GM21423 (cell line): ENCODE measurements around the gene PSD2.
A peak's percentile ranks its signal among the peaks of the same experiment; 100 is the strongest.

ENCODE experiments used
- ATAC-seq: cut with Tn5 transposase; IDR thresholded peaks from one replicate; pipeline ENCODE4 v1.9.1; 2021; ENCODE audit warnings: mild to moderate bottlenecking, moderate library complexity; ENCODE audit not compliant: unreplicated experiment

PSD2 gene

GRCh38 chr5:139835656-139836055 is 40.0 kb downstream of the PSD2 start:
- no peak for ATAC-seq

GRCh38 chr5:139836469-139837208 is 41.0 kb downstream of the PSD2 start:
- no peak for ATAC-seq

- no peak for ATAC-seq
Observed at GRCh38 chr5:139837711-139838380, 42.2 kb downstream of the PSD2 start.

DNA sequence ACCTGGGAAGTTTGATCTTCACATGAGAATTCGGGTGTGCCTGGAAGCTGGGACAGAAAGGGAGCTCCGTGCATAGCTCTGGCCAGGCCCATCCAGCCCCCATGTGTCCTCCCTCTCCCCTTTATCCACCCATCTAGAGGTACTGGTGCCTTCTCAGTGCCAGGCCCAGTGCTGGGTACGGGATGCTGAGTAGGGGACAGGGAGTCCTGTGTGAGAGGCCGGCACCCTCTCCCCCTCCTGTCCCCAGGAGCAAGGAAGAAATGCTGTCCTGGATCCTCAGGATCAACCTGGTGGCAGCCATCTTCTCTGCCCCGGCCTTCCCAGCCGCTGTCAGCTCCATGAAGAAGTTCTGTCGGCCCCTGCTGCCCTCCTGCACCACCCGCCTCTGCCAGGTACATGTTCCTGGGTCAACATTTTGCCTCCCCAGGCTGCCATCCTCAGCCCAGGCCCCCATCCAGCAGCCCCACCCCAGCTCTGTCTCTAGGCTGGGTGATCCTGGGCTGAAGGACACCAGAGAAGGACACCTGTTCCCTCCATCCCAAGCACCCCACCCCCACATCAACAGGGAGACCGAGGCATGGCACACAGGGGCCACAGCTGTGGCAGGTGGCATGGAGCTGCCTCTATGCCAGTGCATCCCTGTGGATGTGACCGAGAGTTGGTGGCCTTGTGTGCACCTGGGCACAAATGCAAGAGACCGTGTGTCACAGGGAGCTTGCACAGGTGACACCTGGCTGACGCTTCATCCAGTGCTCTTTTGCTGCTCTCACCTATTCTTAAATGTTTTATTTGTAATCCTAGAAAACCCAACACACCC is 43.0 kb downstream of the PSD2 start:
- ATAC-seq, result no peak

DNA sequence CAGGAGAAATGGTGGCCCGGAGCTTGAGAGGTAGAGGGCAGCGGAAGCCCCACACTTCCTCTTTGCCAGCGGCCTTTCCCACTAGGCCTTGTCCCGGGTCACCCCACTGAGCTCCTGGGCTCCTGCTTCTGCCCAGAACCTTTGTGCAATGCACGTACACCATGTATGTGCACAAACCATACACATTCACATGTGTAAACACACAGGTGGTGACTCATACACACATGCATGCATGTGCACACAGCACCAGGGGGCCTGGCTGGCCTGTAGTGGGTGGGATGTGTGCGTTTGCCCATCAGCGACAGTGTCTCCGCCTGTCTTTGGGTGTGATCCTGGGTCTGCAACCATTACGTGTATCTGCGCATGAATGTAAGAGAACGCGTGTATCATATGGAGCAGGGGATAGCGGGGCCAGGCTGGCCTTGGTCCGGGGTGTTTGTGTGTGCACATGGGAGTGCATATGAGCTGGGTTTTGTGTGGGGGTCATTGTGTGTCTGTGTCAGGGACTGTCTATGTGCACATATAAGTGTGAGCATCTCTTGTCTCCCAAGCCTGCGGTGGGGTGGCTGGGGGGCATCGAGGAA is 43.7 kb downstream of the PSD2 start:
- ATAC-seq, result no peak

GRCh38 chr5:139839918-139840317 is 44.3 kb downstream of the PSD2 start:
- ATAC-seq, result no peak

GRCh38 chr5:139841549-139841948 is 45.9 kb downstream of the PSD2 start:
- ATAC-seq, result no peak

- no peak for ATAC-seq
Observed at GRCh38 chr5:139842321-139842720, 46.7 kb downstream of the PSD2 start.

GRCh38 chr5:139843991-139844390 is 48.4 kb downstream of the PSD2 start:
- no peak for ATAC-seq

GRCh38 chr5:139844472-139845145 is 49.0 kb downstream of the PSD2 start:
- ATAC-seq, result no peak

DNA sequence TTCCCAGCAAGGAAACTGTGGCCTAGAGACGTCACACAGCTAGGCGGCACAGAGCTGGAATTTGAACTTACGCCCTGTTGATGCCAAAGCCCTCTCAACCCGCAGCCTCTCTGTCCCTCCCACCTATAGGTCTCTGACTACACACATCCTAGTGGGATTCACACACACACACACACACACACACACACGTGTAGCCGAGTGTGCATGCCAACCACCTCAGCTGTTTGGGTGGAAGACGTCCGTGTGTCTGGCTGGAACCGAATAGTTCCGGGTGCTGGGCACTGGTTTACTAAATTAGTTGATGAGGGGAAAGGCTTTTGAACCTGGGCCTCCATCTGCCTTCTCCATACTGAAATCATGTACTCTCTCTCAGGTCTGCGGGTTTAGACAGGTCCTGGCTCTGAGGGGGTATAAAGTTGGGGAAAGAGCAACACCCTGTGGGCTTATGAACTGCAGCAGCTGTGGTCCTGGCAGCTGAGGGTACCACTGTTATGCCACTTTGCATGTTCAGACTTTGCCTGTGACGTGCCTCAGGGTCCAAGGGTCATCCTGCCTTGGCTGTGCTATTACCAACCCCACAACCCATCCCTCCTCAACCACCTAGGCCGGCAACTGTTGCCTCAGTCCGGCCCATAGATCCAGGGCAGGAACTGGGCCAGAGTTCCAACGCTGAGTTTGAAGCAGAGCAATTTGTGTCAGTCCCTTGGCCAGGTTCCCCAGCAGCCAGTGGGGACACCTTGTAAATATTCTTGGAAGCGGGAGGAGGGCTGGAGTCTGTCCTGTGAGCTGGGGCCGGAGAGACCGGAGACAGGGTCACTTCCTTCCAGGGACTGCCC is 50.5 kb downstream of the PSD2 start:
- ATAC-seq, result no peak

GRCh38 chr5:139847091-139847490 is 51.5 kb downstream of the PSD2 start:
- ATAC-seq, result no peak

GRCh38 chr5:139847790-139848507 is 52.3 kb downstream of the PSD2 start:
- ATAC-seq, result peak; percentile 63

DNA sequence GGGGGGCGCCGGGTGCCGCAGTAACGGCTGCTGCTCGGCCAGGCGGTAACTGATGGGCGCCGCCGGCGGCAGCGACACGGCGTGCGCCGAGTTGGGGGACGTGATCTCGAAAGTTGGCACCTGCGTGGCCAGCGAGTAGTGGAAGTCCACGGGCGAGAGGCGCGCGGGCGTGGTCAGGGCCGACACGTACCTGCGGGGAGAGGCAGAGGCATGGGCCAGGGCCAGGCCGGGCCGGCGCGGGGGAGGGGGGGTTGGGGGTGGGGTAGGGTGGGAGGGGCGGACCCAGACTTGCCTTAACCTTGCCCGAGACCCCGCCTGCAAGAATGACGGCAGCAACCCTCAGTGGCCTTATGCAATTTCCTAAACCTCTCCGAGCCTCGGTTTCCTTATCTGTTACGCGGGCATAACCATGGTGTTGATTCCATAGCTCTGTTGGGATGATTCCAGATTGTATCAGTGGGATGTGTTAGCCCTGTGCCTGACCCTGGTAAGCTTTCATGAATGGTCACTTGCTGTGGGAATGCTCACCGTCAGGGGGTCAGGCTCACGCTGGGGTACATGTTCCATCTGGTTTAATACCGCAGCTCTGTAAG is 53.0 kb downstream of the PSD2 start:
- no peak for ATAC-seq

GRCh38 chr5:139849501-139849900 is 53.9 kb downstream of the PSD2 start:
- ATAC-seq, result no peak

GRCh38 chr5:139849942-139850341 is 54.3 kb downstream of the PSD2 start:
- ATAC-seq, result no peak

DNA sequence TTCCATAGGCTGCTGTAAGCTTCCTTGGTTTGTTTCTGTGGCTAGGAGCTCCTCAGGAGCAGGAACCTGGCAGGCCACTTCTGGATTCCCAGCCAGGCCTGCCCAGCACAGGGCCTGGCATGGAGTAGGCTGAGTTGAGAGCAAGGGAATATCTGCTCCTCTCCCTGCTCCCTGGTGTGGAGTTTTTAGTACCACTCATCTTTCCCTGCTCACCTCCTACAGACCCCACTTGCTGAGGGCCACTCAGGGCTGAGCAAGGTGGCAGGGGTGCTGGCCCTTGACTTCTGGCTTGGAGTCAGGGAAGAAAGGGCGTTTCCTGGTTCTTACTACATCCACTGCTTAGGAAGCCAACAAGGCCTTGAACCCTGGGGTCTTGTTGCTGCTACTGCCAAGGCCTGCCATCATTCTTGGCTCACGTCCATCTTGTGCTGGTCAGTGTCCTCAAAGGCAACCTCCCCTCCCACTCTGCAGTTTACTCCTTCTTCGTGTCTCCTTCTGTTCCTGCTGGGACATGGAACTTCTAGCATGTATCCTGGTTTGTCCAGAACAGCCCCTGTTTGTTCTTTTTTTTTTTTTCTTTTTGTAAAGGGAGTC is 54.9 kb downstream of the PSD2 start:
- ATAC-seq, result no peak

GRCh38 chr5:139851558-139851957 is 56.0 kb downstream of the PSD2 start:
- no peak for ATAC-seq

- ATAC-seq, result no peak
Observed at GRCh38 chr5:139852696-139853095, 57.1 kb downstream of the PSD2 start.
